HEK293 (cell line): Measurements from ENCODE around the gene UNC5B.

ENCODE experiments used
- CTCF ChIP-seq: fragments of 450-650 bp; formaldehyde crosslinking; IDR thresholded peaks from 2 replicates; pipeline ENCODE4 v1.5.1; 2016; ENCODE audit warnings: missing biosample characterization, missing genetic modification characterization
- EGR2 ChIP-seq: fragments of 450-650 bp; formaldehyde crosslinking; IDR thresholded peaks from 2 replicates; pipeline ENCODE4 v1.5.1; 2016; ENCODE audit warnings: low read depth, missing biosample characterization, missing genetic modification characterization
- KLF8 ChIP-seq: fragments of 450-650 bp; formaldehyde crosslinking; IDR thresholded peaks from 2 replicates; pipeline ENCODE4 v1.5.1; 2016; ENCODE audit warnings: missing biosample characterization, missing genetic modification characterization
- SETDB1 ChIP-seq: IDR thresholded peaks from one replicate; pipeline ENCODE4 v1.6.1; 2017; ENCODE audit warnings: mild to moderate bottlenecking, low read length, moderate library complexity, mixed read lengths; ENCODE audit not compliant: insufficient read length
- SP3 ChIP-seq: fragments of 450-650 bp; formaldehyde crosslinking; IDR thresholded peaks from 2 replicates; pipeline ENCODE4 v1.5.1; 2016; ENCODE audit warnings: missing biosample characterization, missing genetic modification characterization
- TCF7L2 ChIP-seq: IDR thresholded peaks from 2 replicates; pipeline ENCODE4 v1.6.1; 2011; ENCODE audit warnings: low read depth, mild to moderate bottlenecking, inconsistent platforms, low read length, moderate library complexity, borderline replicate concordance
- TRIM28 ChIP-seq: IDR thresholded peaks from 2 replicates; pipeline ENCODE4 v1.6.1; 2011; ENCODE audit warnings: low read length, control low read depth, borderline replicate concordance
- ZNF24 ChIP-seq: fragments of 450-650 bp; formaldehyde crosslinking; IDR thresholded peaks from 2 replicates; pipeline ENCODE4 v1.5.1; 2016; ENCODE audit warnings: missing biosample characterization, missing genetic modification characterization
- ZNF37A ChIP-seq: fragments of 450-650 bp; IDR thresholded peaks from 2 replicates; pipeline ENCODE4 v1.5.1; 2018; ENCODE audit warnings: missing biosample characterization, missing genetic modification characterization
- ZNF621 ChIP-seq: fragments of 450-650 bp; formaldehyde crosslinking; IDR thresholded peaks from 2 replicates; pipeline ENCODE4 v1.5.1; 2017; ENCODE audit warnings: missing biosample characterization, missing genetic modification characterization
- ZNF639 ChIP-seq: fragments of 450-650 bp; formaldehyde crosslinking; IDR thresholded peaks from 2 replicates; pipeline ENCODE4 v1.5.1; 2016; ENCODE audit warnings: missing biosample characterization, missing genetic modification characterization
- ZNF707 ChIP-seq: fragments of 450-650 bp; formaldehyde crosslinking; IDR thresholded peaks from 2 replicates; pipeline ENCODE4 v1.5.1; 2016; ENCODE audit warnings: missing biosample characterization, missing genetic modification characterization

GRCh38 chr10:71228875-71229675, 16.7 kb downstream of the UNC5B start:
- TF ChIP-seq CTCF (no peak), EGR2 (tag by site-specific recombination) (no peak), TRIM28 (no peak), ZNF621 (tag by site-specific recombination) (no peak), TCF7L2 (no peak), SP3 (tag by site-specific recombination) (no peak), ZNF24 (tag by site-specific recombination) (no peak), ZNF639 (tag by site-specific recombination) (no peak), ZNF37A (tag by site-specific recombination) (no peak), SETDB1 (no peak), ZNF707 (tag by site-specific recombination) (no peak), KLF8 (tag by site-specific recombination) (no peak)
